H1 (cell line): ENCODE data around the gene MPP2. TPM values are rescaled to one million over a fixed set of nuclear protein-coding genes. Genes with fewer than 3 reads are reported as not detected.
A peak's percentile ranks its signal among the peaks of the same experiment; 100 is the strongest.

ENCODE experiments used
- CTCF ChIA-PET: fragments of 300-600 bp; sonication (Branson Sonifier 250); formaldehyde crosslinking; loops from one replicate; lab custom pipeline; 2021; ENCODE audit not compliant: partially characterized antibody; lab: Charles Lee
- POLR2A ChIA-PET: fragments of 300-600 bp; sonication (Branson Sonifier 250); formaldehyde crosslinking; loops from one replicate; lab custom pipeline; 2021; ENCODE audit warnings: inconsistent platforms; ENCODE audit not compliant: partially characterized antibody; lab: Charles Lee
- DNase-seq, 2 experiments: peaks; one replicate each; pipeline versions ENCODE4 v3.0.0 to v3.0.0-alpha.2; 2010 to 2022; ENCODE audit warnings: low spot score in 2 of 2, low read depth in 1 of 2, mixed read lengths in 1 of 2
- FAIRE-seq: peaks from 2 replicates; lab custom pipeline; 2011; peaks lifted over from hg19 to GRCh38; lab: Jason Lieb, UNC
- H2AFZ ChIP-seq: 2 replicates; pipeline ENCODE4 v1.8.1; 2012; ENCODE audit warnings: low read length, inconsistent platforms
- H2AK5ac ChIP-seq: 2 replicates; pipeline ENCODE4 v1.6.1; 2013; ENCODE audit warnings: low read depth, low read length
- H2BK120ac ChIP-seq: replicated peaks from 2 replicates; pipeline ENCODE3; 2013; ENCODE audit warnings: low read depth, low read length, inconsistent platforms
- H2BK12ac ChIP-seq: 2 replicates; pipeline ENCODE4 v1.6.1; 2013; ENCODE audit warnings: low read depth, low read length
- H2BK15ac ChIP-seq: 2 replicates; pipeline ENCODE4 v1.6.1; 2013; ENCODE audit warnings: low read length
- H2BK20ac ChIP-seq: 2 replicates; pipeline ENCODE4 v1.6.1; 2013; ENCODE audit warnings: low read length
- H2BK5ac ChIP-seq: 2 replicates; pipeline ENCODE4 v1.6.1; 2013; ENCODE audit warnings: low read depth, low read length
- H3K14ac ChIP-seq: 2 replicates; pipeline ENCODE4 v1.6.1; 2013; ENCODE audit warnings: inconsistent platforms; ENCODE audit not compliant: insufficient read length
- H3K18ac ChIP-seq: 2 replicates; pipeline ENCODE4 v1.6.1; 2013; ENCODE audit warnings: low read length; ENCODE audit errors: extremely low read depth
- H3K23ac ChIP-seq: 2 replicates; pipeline ENCODE4 v1.6.1; 2013; ENCODE audit warnings: inconsistent platforms; ENCODE audit not compliant: insufficient read length
- H3K23me2 ChIP-seq: 2 replicates; pipeline ENCODE4 v1.6.1; 2013; ENCODE audit warnings: low read depth, low read length
- H3K27ac ChIP-seq: 2 replicates; pipeline ENCODE4 v1.6.1; 2011; ENCODE audit warnings: low read depth, low read length, inconsistent platforms
- H3K27me3 ChIP-seq, 4 experiments: replicated peaks in 1 of 4; 1 replicate in 1 of 4; 2 replicates in 3 of 4; pipeline versions ENCODE4 v1.6.1 to v1.8.1; 2011 to 2013; ENCODE audit warnings: low read length in 3 of 4, mild to moderate bottlenecking in 3 of 4, inconsistent platforms in 2 of 4, mixed read lengths in 2 of 4, moderate library complexity in 1 of 4; ENCODE audit not compliant: control insufficient read depth in 3 of 4, insufficient read depth in 3 of 4; ENCODE audit errors: extremely low read depth in 1 of 4
- H3K36me3 ChIP-seq, 4 experiments: 2 replicates each; pipeline versions ENCODE4 v1.6.1 to v1.8.1; 2011 to 2013; ENCODE audit warnings: mild to moderate bottlenecking in 4 of 4, low read length in 3 of 4, moderate library complexity in 2 of 4, control low read depth in 1 of 4, inconsistent platforms in 1 of 4; ENCODE audit not compliant: insufficient read depth in 4 of 4, control insufficient read depth in 2 of 4
- H3K4ac ChIP-seq: replicated peaks from 2 replicates; pipeline ENCODE3; 2013; ENCODE audit warnings: low read length, low read depth, mixed read lengths, inconsistent platforms; ENCODE audit not compliant: insufficient read length
- H3K4me1 ChIP-seq, 4 experiments: replicated peaks in 1 of 4; 1 replicate in 1 of 4; 2 replicates in 3 of 4; pipeline versions ENCODE4 v1.6.1 to v1.8.1; 2011 to 2013; ENCODE audit warnings: low read length in 3 of 4, inconsistent platforms in 2 of 4, mixed read lengths in 1 of 4; ENCODE audit not compliant: insufficient read depth in 4 of 4, control insufficient read depth in 3 of 4
- H3K4me2 ChIP-seq, 2 experiments: 2 replicates each; pipeline versions ENCODE4 v1.6.1 to v1.8.1; 2011 to 2013; ENCODE audit warnings: low read depth in 2 of 2, low read length in 2 of 2, control low read depth in 1 of 2, inconsistent platforms in 1 of 2, mild to moderate bottlenecking in 1 of 2; ENCODE audit not compliant: insufficient read depth in 1 of 2
- H3K4me3 ChIP-seq, 4 experiments: fragments of 200-600, 300-600 bp in 1 of 4; sonication (generic), shearing (Covaris generic), sonication (Bioruptor Twin) in 1 of 4; 2 replicates each; pipeline versions ENCODE4 v1.5.1 to v1.8.1; 2011 to 2016; ENCODE audit warnings: low read length in 4 of 4, low read depth in 3 of 4, control low read depth in 2 of 4, inconsistent platforms in 2 of 4, mild to moderate bottlenecking in 2 of 4, mixed read lengths in 1 of 4, moderate library complexity in 1 of 4; ENCODE audit not compliant: insufficient read depth in 2 of 4; ENCODE audit errors: extremely low read depth in 1 of 4
- H3K56ac ChIP-seq: replicated peaks from 2 replicates; pipeline ENCODE3; 2013; ENCODE audit warnings: low read depth, mild to moderate bottlenecking, mixed read lengths, low read length, inconsistent platforms; ENCODE audit not compliant: insufficient read length
- H3K79me1 ChIP-seq: 2 replicates; pipeline ENCODE4 v1.6.1; 2013; ENCODE audit warnings: low read depth, low read length, control low read depth
- H3K79me2 ChIP-seq, 2 experiments: 2 replicates each; pipeline versions ENCODE4 v1.6.1 to v1.8.1; 2012 to 2013; ENCODE audit warnings: low read length in 2 of 2, mild to moderate bottlenecking in 2 of 2, inconsistent platforms in 1 of 2; ENCODE audit not compliant: insufficient read depth in 2 of 2, control insufficient read depth in 1 of 2
- H3K9ac ChIP-seq, 4 experiments: replicated peaks in 1 of 4; 1 replicate in 1 of 4; 2 replicates in 3 of 4; pipeline versions ENCODE4 v1.6.1 to v1.8.1; 2011 to 2013; ENCODE audit warnings: low read depth in 3 of 4, low read length in 3 of 4, control low read depth in 2 of 4, mild to moderate bottlenecking in 2 of 4, moderate library complexity in 2 of 4, inconsistent platforms in 1 of 4; ENCODE audit errors: extremely low read depth in 1 of 4
- H3K9me3 ChIP-seq, 2 experiments: 2 replicates each; pipeline versions ENCODE4 v1.6.1 to v1.8.1; 2012 to 2013; ENCODE audit warnings: mild to moderate bottlenecking in 2 of 2, moderate library complexity in 2 of 2, control low read depth in 1 of 2, inconsistent platforms in 1 of 2, low read depth in 1 of 2, low read length in 1 of 2, mixed read lengths in 1 of 2; ENCODE audit not compliant: insufficient read depth in 2 of 2
- H4K20me1 ChIP-seq, 2 experiments: replicated peaks in 1 of 2; 2 replicates each; pipeline versions ENCODE3 to v1.8.1; 2011 to 2013; ENCODE audit warnings: inconsistent platforms in 2 of 2, low read length in 2 of 2, mild to moderate bottlenecking in 1 of 2; ENCODE audit not compliant: insufficient read depth in 2 of 2, control insufficient read depth in 1 of 2
- H4K5ac ChIP-seq: 2 replicates; pipeline ENCODE4 v1.6.1; 2013; ENCODE audit warnings: low read length, low read depth, mixed read lengths, inconsistent platforms; ENCODE audit not compliant: insufficient read length
- H4K8ac ChIP-seq: 2 replicates; pipeline ENCODE4 v1.8.0; 2013; ENCODE audit warnings: mild to moderate bottlenecking, moderate library complexity, low read length, inconsistent platforms; ENCODE audit not compliant: insufficient read depth; ENCODE audit errors: extremely low read depth
- H4K91ac ChIP-seq: replicated peaks from 2 replicates; pipeline ENCODE3; 2013; ENCODE audit warnings: low read length, mixed read lengths, inconsistent platforms; ENCODE audit not compliant: insufficient read length
- CREB1 ChIP-seq: IDR thresholded peaks from 2 replicates; pipeline ENCODE4 v1.6.1; 2012; ENCODE audit warnings: inconsistent platforms
- CTCF ChIP-seq, 3 experiments: IDR thresholded peaks; 1 replicate in 2 of 3; 2 replicates in 1 of 3; pipeline versions ENCODE4 v1.5.1 to v1.6.1; 2011; ENCODE audit warnings: low read length in 3 of 3, mild to moderate bottlenecking in 3 of 3, inconsistent platforms in 2 of 3, low read depth in 1 of 3, moderate library complexity in 1 of 3; ENCODE audit not compliant: insufficient read depth in 1 of 3; ENCODE audit errors: control extremely low read depth in 1 of 3
- E2F6 ChIP-seq: IDR thresholded peaks from 2 replicates; pipeline ENCODE4 v1.6.1; 2012; ENCODE audit warnings: inconsistent platforms
- EGR1 ChIP-seq: IDR thresholded peaks from 2 replicates; pipeline ENCODE4 v1.6.1; 2011; ENCODE audit warnings: low read depth, low read length, borderline replicate concordance
- GTF2F1 ChIP-seq: IDR thresholded peaks from 2 replicates; pipeline ENCODE4 v1.6.1; 2012; ENCODE audit warnings: low read depth, low read length, improper control_type of control experiment, borderline replicate concordance
- POLR2AphosphoS5 ChIP-seq: IDR thresholded peaks from 2 replicates; pipeline ENCODE4 v1.6.1; 2011; ENCODE audit warnings: low read depth, low read length
- RNF2 ChIP-seq: fragments of 200-900, 300-1000 bp; sonication (generic); IDR thresholded peaks from 2 replicates; pipeline ENCODE4 v1.7.1; 2016; ENCODE audit warnings: borderline replicate concordance, low read depth, mild to moderate bottlenecking, antibody characterized with exemption, low read length; ENCODE audit not compliant: poor library complexity, severe bottlenecking; ENCODE audit errors: missing control alignments
- RXRA ChIP-seq: IDR thresholded peaks from 2 replicates; pipeline ENCODE4 v1.6.1; 2011; ENCODE audit warnings: low read depth, mild to moderate bottlenecking, low read length, moderate library complexity; ENCODE audit not compliant: insufficient read depth
- SP4 ChIP-seq: IDR thresholded peaks from 2 replicates; pipeline ENCODE4 v1.6.1; 2012; ENCODE audit warnings: low read length, inconsistent platforms
- TAF7 ChIP-seq: optimal IDR thresholded peaks from 2 replicates; pipeline ENCODE3; 2011; ENCODE audit warnings: low read depth, mild to moderate bottlenecking, inconsistent platforms, low read length, moderate library complexity, borderline replicate concordance
- WGBS, 2 experiments: shearing (Covaris generic) in 1 of 2; methylation state at CpG; one replicate each; pipeline versions ENCODE4 v1.1.6 to v1.1.7; 2013 to 2015; ENCODE audit warnings: low lambda C conversion rate in 2 of 2, mixed read lengths in 2 of 2, inconsistent platforms in 1 of 2, low coverage in 1 of 2, missing lambda C conversion rate in 1 of 2; ENCODE audit not compliant: insufficient replicate concordance in 2 of 2, insufficient coverage in 1 of 2, insufficient read length in 1 of 2; ENCODE audit errors: extremely low coverage in 1 of 2, missing lambda C conversion rate in 1 of 2; 5-methylcytosine and 5-hydroxymethylcytosine counted together
- polyA plus RNA-seq, 7 experiments: library from polyadenylated mRNA; depleted of rRNA in 3 of 7; stranded (reverse) in 5 of 7; unstranded in 2 of 7; fragments of >200 nt in 5 of 7; fragments of 200-250 nt in 2 of 7; gene quantifications; 1 replicate in 5 of 7; 2 replicates in 1 of 7; 4 replicates in 1 of 7; pipeline versions ENCODE4 v1.2.1 to v1.2.3, GENCODE V29; 2011 to 2013; ENCODE audit warnings: missing spikeins in 2 of 7, mixed read lengths in 2 of 7
- total RNA-seq: library from RNA; stranded (reverse); fragmentation: NEBNext Ultra II Directional; extraction: Animal tissue kit (Norgen Biotek cat#: 25700); gene quantifications from 2 replicates; pipeline ENCODE4 v1.2.1, GENCODE V29; 2021

MPP2 gene
- total and polyA plus RNA-seq, 2 of the 8 experiments (the other 6 are each of a cell fraction or from before 2014, with no cell fraction given): 30.9 to 34.1 TPM

GRCh38 chr17:43911904-43912303 lies 4.6 kb upstream of the MPP2 start:
- no peak overlapping the region for H3K18ac ChIP-seq
- peaks cover 4 to 6% (median 4%) of the 10 kb centered on the region in 4 experiments; a peak in 5 of 7 replicates for H3K4me1 ChIP-seq
- DNase-seq (no peak), FAIRE-seq (no peak)
- no peak overlapping the region for H4K8ac ChIP-seq
- H3K56ac ChIP-seq: no peak overlapping the region
- no peak overlapping the region for H2BK12ac ChIP-seq
- no peak overlapping the region for H2BK5ac ChIP-seq
- H2BK15ac ChIP-seq: peak overlapping the region; percentile 72; the same call in 1 of the 2 replicates
- peaks cover 0 to 7% of the 10 kb centered on the region in 2 experiments for H4K20me1 ChIP-seq
- H3K9me3 ChIP-seq: no peaks in the 10 kb centered on the region
- CTCF ChIA-PET: interaction anchor here (1.0 to 25.8 kb wide), 8 partner anchors 11 to 122 kb away, joined by 3 to 403 read pairs (median 30); partner anchors contain the start of gene PPY
- H3K79me1 ChIP-seq: no peaks in the 10 kb centered on the region
- H3K9ac ChIP-seq: no peak overlapping the region
- H2AK5ac ChIP-seq: 0 out of 2 replicates have a peak overlapping the region, but pooled peaks have one; percentile 13
- no peak overlapping the region for H3K4me3 ChIP-seq
- H2BK20ac ChIP-seq: no peak overlapping the region
- POLR2A ChIA-PET: interaction anchor here (1.5 kb wide), 1 partner anchor 11 kb away, joined by 4 read pairs; no protein-coding TSS in a partner anchor
- H3K36me3 ChIP-seq: no peaks in the 10 kb centered on the region; a peak in 1 of 8 replicates
- H4K5ac ChIP-seq: no peak overlapping the region
- H3K4me2 ChIP-seq: no peak overlapping the region
- 85% methylated on average over 8 of the region's 8 CpGs; no CpG with 5 or more reads in 1 of the 2 experiments for WGBS, 2 experiments
- peaks cover 0 to 15% (median 11%) of the 10 kb centered on the region in 4 experiments; a peak in 6 of 7 replicates for H3K27me3 ChIP-seq
- peaks cover 16% of the 10 kb centered on the region for H3K23me2 ChIP-seq
- no peak overlapping the region for H2BK120ac ChIP-seq
- no peak overlapping the region for H4K91ac ChIP-seq
- no peaks in the 10 kb centered on the region for H3K79me2 ChIP-seq
- no peak overlapping the region for H3K4ac ChIP-seq
- H3K14ac ChIP-seq: no peak overlapping the region
- H3K27ac ChIP-seq: no peak overlapping the region
- no peak overlapping the region for H3K23ac ChIP-seq
- H2AFZ ChIP-seq: no peak overlapping the region
- no peak for TF ChIP-seq EGR1
- no peak for TF ChIP-seq RNF2
- TF ChIP-seq E2F6: no peak
- no peak for TF ChIP-seq CREB1
- no peak for TF ChIP-seq SP4
- no peak for TF ChIP-seq GTF2F1
- no peak for TF ChIP-seq RXRA
- TF ChIP-seq CTCF (IDR thresholded peaks at IDR 0.05; ENCODE audit: control extremely low read depth in 1 of 3, insufficient read depth in 1 of 3, low read depth in 1 of 3, low read length in 3 of 3): no peak
- TF ChIP-seq TAF7: no peak
- no peak for TF ChIP-seq POLR2AphosphoS5
